Endothelial cell of umbilical vein (primary cell): ENCODE data around the gene KCNN1. TPM values are rescaled to one million over a fixed set of nuclear protein-coding genes. Genes with fewer than 3 reads are reported as not detected.
"Not testable (repeated sequence)": the region's sequence is repeated elsewhere in the genome, so short reads cannot be mapped to it uniquely, and the experiment has no call there.

Experiments
- BruUV-seq: library from RNA; stranded (reverse); fragments of 400-500 nt; replicated peaks from 2 replicates; lab custom pipeline; 2021; lab: Mats Ljungman, UMichigan
- CTCF ChIA-PET: fragments of 300-600, 350-600 bp; sonication (Branson Sonifier 250); formaldehyde crosslinking; loops from one replicate; lab custom pipeline; 2021; ENCODE audit warnings: antibody characterized with exemption, inconsistent platforms; lab: Charles Lee
- POLR2A ChIA-PET: fragments of 300-600, 350-600 bp; sonication (Branson Sonifier 250); formaldehyde crosslinking; loops from one replicate; lab custom pipeline; 2021; ENCODE audit warnings: antibody characterized with exemption, inconsistent platforms; lab: Charles Lee
- DNase-seq: peaks from one replicate; pipeline ENCODE4 v3.0.0-alpha.2; 2011; ENCODE audit warnings: low read depth, low spot score
- FAIRE-seq: peaks from 2 replicates; lab custom pipeline; 2011; peaks lifted over from hg19 to GRCh38; lab: Jason Lieb, UNC
- H2AFZ ChIP-seq: 2 replicates; pipeline ENCODE4 v1.6.0; 2012; ENCODE audit warnings: low read depth, low read length, control low read depth, inconsistent platforms
- H3K27ac ChIP-seq: 2 replicates; pipeline ENCODE4 v1.5.1; 2011; ENCODE audit warnings: low read depth, mild to moderate bottlenecking, control low read depth, low read length, moderate library complexity; ENCODE audit not compliant: insufficient read depth
- H3K27me3 ChIP-seq, 2 experiments: 2 replicates each; pipeline versions ENCODE4 v1.6.0 to v1.6.1; 2011; ENCODE audit warnings: low read length in 2 of 2, mixed read lengths in 1 of 2; ENCODE audit not compliant: control insufficient read depth in 2 of 2, insufficient read depth in 2 of 2
- H3K36me3 ChIP-seq, 2 experiments: 2 replicates in 1 of 2; 3 replicates in 1 of 2; pipeline ENCODE4 v1.5.1; 2011; ENCODE audit warnings: low read length in 2 of 2, mild to moderate bottlenecking in 1 of 2, moderate library complexity in 1 of 2; ENCODE audit not compliant: control insufficient read depth in 2 of 2, insufficient read depth in 2 of 2; ENCODE audit errors: extremely low read depth in 1 of 2
- H3K4me1 ChIP-seq: 3 replicates; pipeline ENCODE4 v1.5.1; 2011; ENCODE audit warnings: mild to moderate bottlenecking, low read length; ENCODE audit not compliant: control insufficient read depth, insufficient read depth; ENCODE audit errors: extremely low read depth
- H3K4me2 ChIP-seq: 2 replicates; pipeline ENCODE4 v1.6.1; 2011; ENCODE audit warnings: low read length, control low read depth, mixed read lengths; ENCODE audit not compliant: insufficient read depth
- H3K4me3 ChIP-seq, 3 experiments: fragments of 200-600 bp in 1 of 3; sonication (generic), shearing (Covaris generic) in 1 of 3; replicated peaks in 1 of 3; 2 replicates each; pipeline ENCODE4 v1.5.1; 2011 to 2016; ENCODE audit warnings: control low read depth in 3 of 3, low read length in 3 of 3, mild to moderate bottlenecking in 2 of 3, inconsistent platforms in 1 of 3, low read depth in 1 of 3, moderate library complexity in 1 of 3; ENCODE audit not compliant: insufficient read depth in 1 of 3
- H3K79me2 ChIP-seq: 2 replicates; pipeline ENCODE4 v1.6.0; 2012; ENCODE audit warnings: low read length, inconsistent platforms; ENCODE audit not compliant: control insufficient read depth, insufficient read depth
- H3K9ac ChIP-seq: replicated peaks from 2 replicates; pipeline ENCODE3; 2011; ENCODE audit warnings: low read length, control low read depth; ENCODE audit not compliant: insufficient read depth; ENCODE audit errors: extremely low read depth
- H3K9me1 ChIP-seq: replicated peaks from 3 replicates; pipeline ENCODE4 v1.6.0; 2011; ENCODE audit warnings: mild to moderate bottlenecking, low read length; ENCODE audit not compliant: control insufficient read depth, insufficient read depth; ENCODE audit errors: extremely low read depth
- H3K9me3 ChIP-seq: replicated peaks from 2 replicates; pipeline ENCODE4 v1.5.1; 2012; ENCODE audit warnings: low read length, inconsistent platforms; ENCODE audit not compliant: control insufficient read depth, insufficient read depth
- H4K20me1 ChIP-seq: replicated peaks from 2 replicates; pipeline ENCODE3; 2011; ENCODE audit warnings: mild to moderate bottlenecking, low read length; ENCODE audit not compliant: control insufficient read depth, insufficient read depth; ENCODE audit errors: extremely low read depth
- EZH2 ChIP-seq: IDR thresholded peaks from 2 replicates; pipeline ENCODE4 v1.6.1; 2012; ENCODE audit warnings: borderline replicate concordance, low read depth, mild to moderate bottlenecking, moderate library complexity, low read length, inconsistent platforms; ENCODE audit not compliant: severe bottlenecking
- FOS ChIP-seq: IDR thresholded peaks from 2 replicates; pipeline ENCODE4 v1.6.1; 2011; ENCODE audit warnings: mild to moderate bottlenecking, low read length, moderate library complexity, borderline replicate concordance; ENCODE audit not compliant: insufficient read depth
- GATA2 ChIP-seq: IDR thresholded peaks from 2 replicates; pipeline ENCODE4 v1.7.0; 2011; ENCODE audit warnings: low read depth, mild to moderate bottlenecking, moderate library complexity, mixed read lengths, low read length; ENCODE audit not compliant: insufficient read length, insufficient read depth
- JUN ChIP-seq: IDR thresholded peaks from 2 replicates; pipeline ENCODE4 v1.6.1; 2011; ENCODE audit warnings: borderline replicate concordance, low read depth; ENCODE audit not compliant: insufficient read length, insufficient read depth
- MYC ChIP-seq: IDR thresholded peaks from one replicate; pipeline ENCODE4 v1.6.1; 2011; ENCODE audit warnings: mild to moderate bottlenecking, low read depth, low read length
- POLR2A ChIP-seq: IDR thresholded peaks from 2 replicates; pipeline ENCODE4 v1.6.1; 2012; ENCODE audit warnings: low read depth, mild to moderate bottlenecking, control low read depth, low read length
- POLR2AphosphoS5 ChIP-seq: IDR thresholded peaks from 2 replicates; pipeline ENCODE4 v1.6.1; 2012; ENCODE audit warnings: low read depth, mild to moderate bottlenecking, control low read depth, low read length, moderate library complexity; ENCODE audit not compliant: insufficient read depth
- dilution Hi-C: fragments of 300-500 bp; cut with MboI; formaldehyde crosslinking; loops from one replicate; pipeline ENCODE4 v1.15.0; 2019; ENCODE audit warnings: low sequenced_read_pairs; ENCODE audit not compliant: extremely low pct_ligation_motif_present
- intact Hi-C: fragments of 100-400 bp; cut with micrococcal nuclease; formaldehyde crosslinking; loops from one replicate; pipeline ENCODE4 v1.10.0; 2022
- polyA plus RNA-seq, 4 experiments: library from polyadenylated mRNA; depleted of rRNA in 3 of 4; stranded (reverse) in 3 of 4; unstranded in 1 of 4; fragments of >200 nt; gene quantifications; 2 replicates each; pipeline versions ENCODE4 v1.2.1 to v1.2.3, GENCODE V29; 2011 to 2012; ENCODE audit warnings: missing spikeins in 1 of 4
- total RNA-seq: library from RNA; stranded (reverse); gene quantifications from 2 replicates; pipeline ENCODE4 v1.2.3, GENCODE V29; 2021
- TF ChIP-seq, protein P1 (sequence below): IDR thresholded peaks from 2 replicates; pipeline ENCODE4 v1.6.1; 2011; ENCODE audit not compliant: insufficient read depth, insufficient read length
- TF ChIP-seq, protein P2 (sequence below), 2 donors: IDR thresholded peaks; 1 replicate in 1 of 2; 2 replicates in 1 of 2; pipeline ENCODE4 v1.5.1; 2011; ENCODE audit warnings: low read length in 2 of 2, mild to moderate bottlenecking in 2 of 2, moderate library complexity in 2 of 2, control low read depth in 1 of 2, inconsistent platforms in 1 of 2, low read depth in 1 of 2; ENCODE audit not compliant: insufficient read depth in 1 of 2; ENCODE audit errors: extremely low read depth in 1 of 2

The KCNN1 gene
- total and polyA plus RNA-seq, 2 donors (not counting 3 experiments of a cell fraction or from before 2014, with no cell fraction given), result 0.18 to 0.80 TPM

DNA sequence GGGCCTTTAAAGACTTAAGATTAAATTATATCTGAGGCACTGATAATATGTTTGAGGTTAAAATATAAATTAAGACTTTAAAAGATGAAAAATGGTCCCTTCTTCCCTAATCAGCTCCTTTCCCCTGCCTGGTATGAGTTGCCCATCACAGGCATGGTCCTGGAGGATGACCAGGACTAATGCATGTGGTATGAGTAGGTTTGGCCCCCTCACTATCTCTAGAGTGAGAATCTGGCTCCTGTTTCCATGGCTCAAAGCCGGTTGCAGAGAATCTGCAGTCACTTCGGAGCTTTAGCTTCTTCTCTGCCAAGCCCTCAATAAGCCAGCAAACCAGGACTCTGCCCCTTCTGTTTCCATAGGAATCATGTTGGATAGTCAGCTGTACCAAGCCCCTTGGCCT lies 65.2 kb downstream of the KCNN1 start:
- H3K9me3 ChIP-seq, DNase-seq, H3K4me2 ChIP-seq, H3K36me3 ChIP-seq, dilution Hi-C loops, intact Hi-C loops, H2AFZ ChIP-seq, CTCF ChIA-PET, BruUV-seq, POLR2A ChIA-PET, H3K4me1 ChIP-seq, H3K27ac ChIP-seq, H3K4me3 ChIP-seq, H3K79me2 ChIP-seq, H3K27me3 ChIP-seq, H3K9me1 ChIP-seq, H3K9ac ChIP-seq, H4K20me1 ChIP-seq, FAIRE-seq: not testable (repeated sequence)

DNA sequence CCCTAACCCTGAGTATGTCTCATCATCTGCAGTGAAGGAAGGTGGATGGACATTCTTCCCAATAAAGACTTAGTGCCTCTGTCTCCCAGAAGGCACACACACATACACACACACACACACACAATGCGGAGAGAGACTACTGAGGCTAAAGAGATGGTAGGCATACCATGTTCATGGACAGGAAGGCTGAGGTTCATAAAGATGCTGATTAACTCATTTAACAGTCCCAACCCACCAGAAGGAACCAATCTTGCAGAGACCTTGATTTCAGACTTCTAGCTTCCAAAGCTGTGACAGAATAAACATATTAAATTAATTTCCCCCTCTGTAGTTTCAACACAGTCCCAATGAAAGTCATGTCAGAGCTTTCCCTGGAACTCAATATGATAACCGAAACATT lies 74.1 kb downstream of the KCNN1 start:
- no peaks in the 10 kb centered on the region for H4K20me1 ChIP-seq
- no peak overlapping the region for H3K9ac ChIP-seq
- H3K9me1 ChIP-seq, result no peaks in the 10 kb centered on the region
- TF ChIP-seq, protein P1, sequence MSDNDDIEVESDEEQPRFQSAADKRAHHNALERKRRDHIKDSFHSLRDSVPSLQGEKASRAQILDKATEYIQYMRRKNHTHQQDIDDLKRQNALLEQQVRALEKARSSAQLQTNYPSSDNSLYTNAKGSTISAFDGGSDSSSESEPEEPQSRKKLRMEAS, result no peak
- TF ChIP-seq EZH2 (no peak), MYC (no peak), POLR2AphosphoS5 (no peak), POLR2A (no peak), JUN (no peak), GATA2 (no peak), FOS (no peak)
- TF ChIP-seq, protein P2, sequence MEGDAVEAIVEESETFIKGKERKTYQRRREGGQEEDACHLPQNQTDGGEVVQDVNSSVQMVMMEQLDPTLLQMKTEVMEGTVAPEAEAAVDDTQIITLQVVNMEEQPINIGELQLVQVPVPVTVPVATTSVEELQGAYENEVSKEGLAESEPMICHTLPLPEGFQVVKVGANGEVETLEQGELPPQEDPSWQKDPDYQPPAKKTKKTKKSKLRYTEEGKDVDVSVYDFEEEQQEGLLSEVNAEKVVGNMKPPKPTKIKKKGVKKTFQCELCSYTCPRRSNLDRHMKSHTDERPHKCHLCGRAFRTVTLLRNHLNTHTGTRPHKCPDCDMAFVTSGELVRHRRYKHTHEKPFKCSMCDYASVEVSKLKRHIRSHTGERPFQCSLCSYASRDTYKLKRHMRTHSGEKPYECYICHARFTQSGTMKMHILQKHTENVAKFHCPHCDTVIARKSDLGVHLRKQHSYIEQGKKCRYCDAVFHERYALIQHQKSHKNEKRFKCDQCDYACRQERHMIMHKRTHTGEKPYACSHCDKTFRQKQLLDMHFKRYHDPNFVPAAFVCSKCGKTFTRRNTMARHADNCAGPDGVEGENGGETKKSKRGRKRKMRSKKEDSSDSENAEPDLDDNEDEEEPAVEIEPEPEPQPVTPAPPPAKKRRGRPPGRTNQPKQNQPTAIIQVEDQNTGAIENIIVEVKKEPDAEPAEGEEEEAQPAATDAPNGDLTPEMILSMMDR (IDR thresholded peaks at IDR 0.05; ENCODE audit: extremely low read depth in 1 of 2, insufficient read depth in 1 of 2, low read depth in 1 of 2, low read length in 2 of 2), result no peak
- H3K4me2 ChIP-seq, result no peak overlapping the region
- intact Hi-C loops, result no loop called here
- dilution Hi-C loops, result no loop called here
- H3K4me1 ChIP-seq, result peaks cover 5% of the 10 kb centered on the region
- no peak overlapping the region for H2AFZ ChIP-seq
- no TSS peak for BruUV-seq
- no peak overlapping the region for H3K27ac ChIP-seq
- H3K4me3 ChIP-seq, result no peak overlapping the region
- no peaks in the 10 kb centered on the region for H3K9me3 ChIP-seq
- no peak for DNase-seq
- no peaks in the 10 kb centered on the region for H3K79me2 ChIP-seq
- peaks cover 9 to 13% of the 10 kb centered on the region in 2 experiments for H3K27me3 ChIP-seq
- ChIA-PET CTCF (no interaction called here), POLR2A (no interaction called here)
- FAIRE-seq, result no peak
- no peaks in the 10 kb centered on the region for H3K36me3 ChIP-seq
